Muscle of leg (tissue), 11 donors: Measurements from ENCODE around the gene POU5F1. TPM values are rescaled to one million over a fixed set of nuclear protein-coding genes. Genes with fewer than 3 reads are reported as not detected.
"Not testable (repeated sequence)": the region's sequence is repeated elsewhere in the genome, so short reads cannot be mapped to it uniquely, and the experiment has no call there.

Source experiments
- DNase-seq: peaks from one replicate; pipeline ENCODE4 v3.0.0; 2013
- H3K27ac ChIP-seq: one replicate; pipeline ENCODE4 v1.5.1; 2013; ENCODE audit warnings: mild to moderate bottlenecking, low read length, control low read depth
- H3K27me3 ChIP-seq: one replicate; pipeline ENCODE4 v1.6.1; 2013; ENCODE audit warnings: low read length; ENCODE audit not compliant: control insufficient read depth, insufficient read depth
- H3K36me3 ChIP-seq: one replicate; pipeline ENCODE4 v1.6.1; 2013; ENCODE audit warnings: low read length; ENCODE audit not compliant: control insufficient read depth, insufficient read depth
- H3K4me1 ChIP-seq: one replicate; pipeline ENCODE4 v1.6.1; 2013; ENCODE audit warnings: low read length; ENCODE audit not compliant: control insufficient read depth, insufficient read depth
- H3K4me3 ChIP-seq: one replicate; pipeline ENCODE4 v1.5.1; 2013; ENCODE audit warnings: low read length, control low read depth
- H3K9me3 ChIP-seq: replicated peaks from 2 replicates; pipeline ENCODE4 v1.6.1; 2013; ENCODE audit warnings: low read depth, low read length; ENCODE audit not compliant: control insufficient read depth
- WGBS: methylation state at CpG from one replicate; pipeline ENCODE4 v1.1.5; 2013; ENCODE audit warnings: missing lambda C conversion rate; ENCODE audit not compliant: insufficient coverage; 5-methylcytosine and 5-hydroxymethylcytosine counted together
- polyA plus RNA-seq, 8 donors: library from polyadenylated mRNA; unstranded; fragments of 120-200 nt; gene quantifications; one replicate each; pipeline versions ENCODE4 v1.2.1 to v1.2.3, GENCODE V29; 2013; ENCODE audit warnings: inconsistent platforms in 1 of 8, low replicate concordance in 1 of 8; ENCODE audit not compliant: insufficient read length in 8 of 8, insufficient read depth in 1 of 8
- total RNA-seq: library from RNA; stranded (reverse); fragments of 120-200 nt; gene quantifications from one replicate; pipeline ENCODE4 v1.2.4, GENCODE V29; 2013

The POU5F1 gene
- total and polyA plus RNA-seq, 9 donors = 0.13 to 1.3 (median 0.44) TPM

DNA sequence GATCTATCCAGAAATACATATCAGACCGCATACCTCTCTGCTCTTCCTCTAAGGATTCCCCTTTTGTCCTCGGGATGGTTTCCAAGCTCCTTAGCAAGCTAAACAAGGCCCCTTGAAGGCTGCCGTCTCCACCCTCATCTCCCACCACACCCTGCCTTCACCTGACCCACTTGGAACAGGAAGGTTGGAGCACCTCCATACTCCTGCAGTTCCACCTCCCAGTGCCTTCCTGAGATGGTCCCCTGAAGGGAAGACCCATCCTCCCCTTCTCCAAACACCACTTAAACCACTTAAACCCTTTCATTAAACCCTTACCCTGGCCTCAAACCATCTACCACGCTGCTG, 8.5 kb upstream of the POU5F1 start:
- no peaks in the 10 kb centered on the region for H3K36me3 ChIP-seq
- no peaks in the 10 kb centered on the region for H3K9me3 ChIP-seq
- no peak for DNase-seq
- no peak overlapping the region for H3K4me3 ChIP-seq
- no peak overlapping the region for H3K27ac ChIP-seq
- WGBS = 66% methylated on average over 4 of the region's 4 CpGs
- H3K4me1 ChIP-seq = peaks cover 13% of the 10 kb centered on the region
- no peaks in the 10 kb centered on the region for H3K27me3 ChIP-seq

DNA sequence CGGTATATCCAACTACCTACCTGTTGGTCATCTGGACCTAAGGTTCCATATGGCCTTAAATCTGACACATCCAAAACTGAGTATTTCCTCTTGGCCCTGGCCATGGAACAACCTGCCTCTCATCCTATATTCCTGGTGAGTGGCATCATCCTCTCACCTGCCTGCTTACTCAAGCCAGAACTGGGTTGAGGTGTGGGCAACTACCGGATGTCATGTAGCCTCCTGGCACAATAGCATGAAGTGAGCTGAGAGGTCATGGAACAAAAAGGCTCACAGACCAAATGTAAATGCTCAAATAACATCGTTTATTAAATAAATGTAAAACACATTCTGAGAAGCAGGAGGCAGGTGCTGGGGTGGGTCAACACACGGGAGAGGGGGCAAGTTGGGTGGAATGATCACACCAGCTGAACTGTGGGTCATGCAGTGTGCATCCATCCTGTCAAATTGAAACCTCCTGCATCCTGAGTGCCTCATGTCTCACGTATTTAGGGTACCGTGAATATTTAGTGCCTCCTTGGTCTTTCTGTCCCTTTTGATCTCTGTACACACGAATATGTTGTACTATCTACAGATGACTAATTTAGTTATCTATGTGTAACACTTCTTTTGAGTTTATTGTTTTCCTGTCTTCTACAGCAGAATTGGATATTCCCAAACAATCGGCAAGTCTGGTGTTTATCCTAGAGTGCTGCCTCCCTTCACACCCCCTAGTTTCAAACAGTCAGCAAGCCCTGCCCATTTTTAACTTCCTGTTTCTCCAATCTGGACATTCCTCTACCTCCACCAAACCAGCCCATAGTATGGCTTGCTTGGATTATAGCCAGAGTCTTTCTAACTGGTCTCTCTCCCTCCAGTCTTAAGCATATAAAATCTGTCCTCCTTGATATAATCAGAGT, 7.9 kb upstream of the POU5F1 start:
- WGBS = 49% methylated on average over 3 of the region's 8 CpGs
- H3K36me3 ChIP-seq = no peaks in the 10 kb centered on the region
- no peak for DNase-seq
- no peaks in the 10 kb centered on the region for H3K27me3 ChIP-seq
- peaks cover 13% of the 10 kb centered on the region for H3K4me1 ChIP-seq
- H3K9me3 ChIP-seq = no peaks in the 10 kb centered on the region
- no peak overlapping the region for H3K27ac ChIP-seq
- no peak overlapping the region for H3K4me3 ChIP-seq

DNA sequence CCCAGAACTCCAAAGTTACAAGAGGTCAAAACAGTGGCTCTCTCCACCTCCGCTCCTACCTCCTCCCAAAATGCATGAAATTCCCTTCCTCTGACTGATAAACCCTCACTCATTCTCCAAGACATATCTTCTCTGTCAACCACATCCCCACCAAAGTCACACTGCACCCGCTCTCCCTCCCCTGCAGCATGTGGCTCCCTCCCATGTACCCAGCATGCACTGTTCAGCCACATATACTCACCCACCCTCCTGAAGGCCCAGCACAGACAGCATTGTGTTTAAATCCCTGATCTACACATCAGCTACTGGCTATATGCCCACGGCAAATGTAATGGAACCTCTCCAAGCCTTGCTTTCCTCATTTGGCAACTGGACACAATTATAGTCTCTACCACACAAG, 5.5 kb upstream of the POU5F1 start:
- Histone ChIP-seq H3K36me3 (no peaks in the 10 kb centered on the region), H3K9me3 (no peaks in the 10 kb centered on the region), H3K4me3 (no peak overlapping the region), H3K4me1 (peaks cover 13% of the 10 kb centered on the region), H3K27ac (peak overlapping the region; percentile 29), H3K27me3 (peaks cover 3% of the 10 kb centered on the region)
- DNase-seq = peak; percentile 61
- whole genome bisulfite sequencing = 75% methylated on average over 2 of the region's 3 CpGs

DNA sequence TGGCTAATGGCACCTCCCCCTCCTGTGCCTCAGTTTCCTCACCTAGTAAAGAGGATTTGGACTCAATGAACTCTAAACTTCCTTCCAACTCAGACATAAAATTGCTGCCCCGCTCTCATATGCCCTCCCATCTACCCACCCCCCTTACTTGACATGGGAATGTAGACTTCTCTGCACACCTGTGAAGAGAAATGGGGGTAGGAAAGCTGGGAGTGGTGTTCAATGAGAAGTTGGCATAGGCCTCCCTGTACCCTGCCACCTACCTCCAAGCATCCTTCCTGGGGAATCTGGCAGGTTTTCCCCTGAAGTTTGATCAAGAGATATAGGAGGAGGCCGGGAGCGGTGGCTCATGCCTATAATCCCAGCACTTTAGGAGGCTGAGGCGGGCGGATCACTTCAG, 3.9 kb upstream of the POU5F1 start:
- Histone ChIP-seq H3K4me1 (peaks cover 13% of the 10 kb centered on the region), H3K27me3 (peaks cover 10% of the 10 kb centered on the region), H3K27ac (no peak overlapping the region), H3K9me3 (no peaks in the 10 kb centered on the region), H3K36me3 (no peaks in the 10 kb centered on the region), H3K4me3 (no peak overlapping the region)
- 88% methylated on average over 3 of the region's 5 CpGs for WGBS
- DNase-seq = no peak

DNA sequence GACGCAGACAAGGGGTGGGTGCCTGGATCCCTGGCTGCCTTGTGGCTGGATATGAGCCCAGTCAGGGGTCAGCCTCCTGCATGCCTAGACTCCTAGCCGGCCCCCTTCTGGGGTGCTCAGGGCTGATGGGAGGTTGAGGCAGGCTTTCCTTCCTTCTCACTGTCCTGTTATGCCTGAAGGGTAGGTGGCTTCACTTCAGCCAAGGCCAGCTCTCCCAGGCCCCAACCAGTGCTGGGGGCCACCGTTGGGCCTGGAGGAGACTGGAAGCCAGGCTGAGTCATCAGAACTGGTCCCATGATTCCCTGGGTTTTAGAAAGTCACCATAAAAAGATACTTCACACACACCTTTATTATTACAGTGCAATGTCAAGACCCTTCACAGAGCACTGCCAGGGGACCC, 2.9 kb upstream of the POU5F1 start:
- Histone ChIP-seq H3K36me3 (no peaks in the 10 kb centered on the region), H3K27ac (no peak overlapping the region), H3K27me3 (peaks cover 10% of the 10 kb centered on the region), H3K4me1 (peaks cover 13% of the 10 kb centered on the region), H3K9me3 (no peaks in the 10 kb centered on the region), H3K4me3 (no peak overlapping the region)
- WGBS = 72% methylated on average over 3 of the region's 3 CpGs
- no peak for DNase-seq

DNA sequence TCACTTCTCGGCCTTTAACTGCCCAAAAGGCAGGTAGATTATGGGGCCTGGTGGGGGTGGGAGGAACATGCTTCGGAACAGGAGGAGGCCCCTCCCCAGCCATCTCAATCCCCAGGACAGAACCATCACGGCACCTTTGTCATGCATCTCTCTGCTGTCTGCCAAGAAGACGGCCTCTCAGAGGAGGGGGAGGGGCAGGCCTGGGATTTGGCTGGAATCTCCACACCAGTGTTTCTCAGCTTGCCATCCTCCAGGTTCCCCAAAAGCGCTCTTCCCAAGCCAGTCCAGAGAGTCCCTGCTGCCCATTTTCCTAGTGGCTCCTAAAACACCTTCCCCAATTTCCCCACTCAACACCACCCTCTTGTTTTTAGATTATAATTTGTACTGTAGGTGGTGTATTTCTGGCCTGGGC, 2.5 kb upstream of the POU5F1 start:
- Histone ChIP-seq H3K9me3 (no peaks in the 10 kb centered on the region), H3K27me3 (peaks cover 10% of the 10 kb centered on the region), H3K36me3 (no peaks in the 10 kb centered on the region), H3K4me3 (no peak overlapping the region), H3K27ac (no peak overlapping the region), H3K4me1 (peaks cover 13% of the 10 kb centered on the region)
- no peak for DNase-seq
- 50% methylated on average over 2 of the region's 5 CpGs for WGBS

DNA sequence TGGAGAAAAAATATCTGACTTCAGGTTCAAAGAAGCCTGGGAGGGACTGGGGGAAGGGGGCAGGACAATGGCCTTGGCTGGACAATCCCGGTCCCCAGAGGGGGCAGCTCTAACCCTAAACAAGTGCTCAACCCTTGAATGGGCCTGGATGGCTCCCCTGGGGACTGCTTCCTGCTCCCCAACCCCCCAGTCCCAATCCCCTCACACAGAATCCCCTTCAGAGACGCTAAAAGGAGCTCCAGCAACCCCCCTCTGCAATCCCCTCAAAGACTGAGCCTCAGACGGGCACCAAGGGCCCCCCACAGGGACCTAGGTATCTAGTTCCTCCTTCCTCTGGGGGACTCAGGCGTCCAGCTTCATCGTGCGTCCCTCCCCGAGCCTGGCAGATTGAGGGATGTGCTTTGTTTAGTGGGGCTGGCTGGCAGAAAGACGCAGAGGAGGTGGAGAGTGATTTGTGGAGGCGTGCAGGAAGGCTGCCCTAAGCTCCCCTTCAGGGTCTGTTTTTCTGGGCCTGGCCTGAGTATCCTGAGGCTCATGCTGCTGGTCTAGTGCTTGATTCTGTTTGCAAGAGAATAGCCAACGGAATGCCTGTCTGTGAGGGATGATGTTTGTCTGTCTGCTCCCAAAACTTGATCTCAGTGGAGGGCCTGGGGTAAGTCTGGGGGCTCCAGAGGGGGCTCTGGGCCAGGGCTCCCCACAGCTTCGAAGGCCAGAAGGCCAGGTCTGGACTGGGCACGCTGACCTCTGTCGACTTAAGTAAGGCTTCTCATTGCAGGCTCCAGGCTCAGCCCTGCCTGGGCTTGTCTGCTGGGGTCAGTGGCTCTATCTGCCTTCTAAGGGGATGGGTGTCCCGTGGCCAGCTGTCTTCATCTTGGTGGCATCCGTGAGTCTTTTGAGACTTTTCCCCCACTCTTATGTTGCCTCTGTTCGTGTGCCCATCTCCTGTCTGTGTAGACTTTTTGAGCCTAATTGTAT, 1.7 kb upstream of the POU5F1 start:
- Histone ChIP-seq H3K4me3 (no peak overlapping the region), H3K27ac (no peak overlapping the region), H3K36me3 (no peaks in the 10 kb centered on the region), H3K9me3 (no peaks in the 10 kb centered on the region), H3K4me1 (peaks cover 13% of the 10 kb centered on the region), H3K27me3 (peaks cover 10% of the 10 kb centered on the region)
- DNase-seq = no peak
- WGBS = 35% methylated on average over 12 of the region's 16 CpGs

DNA sequence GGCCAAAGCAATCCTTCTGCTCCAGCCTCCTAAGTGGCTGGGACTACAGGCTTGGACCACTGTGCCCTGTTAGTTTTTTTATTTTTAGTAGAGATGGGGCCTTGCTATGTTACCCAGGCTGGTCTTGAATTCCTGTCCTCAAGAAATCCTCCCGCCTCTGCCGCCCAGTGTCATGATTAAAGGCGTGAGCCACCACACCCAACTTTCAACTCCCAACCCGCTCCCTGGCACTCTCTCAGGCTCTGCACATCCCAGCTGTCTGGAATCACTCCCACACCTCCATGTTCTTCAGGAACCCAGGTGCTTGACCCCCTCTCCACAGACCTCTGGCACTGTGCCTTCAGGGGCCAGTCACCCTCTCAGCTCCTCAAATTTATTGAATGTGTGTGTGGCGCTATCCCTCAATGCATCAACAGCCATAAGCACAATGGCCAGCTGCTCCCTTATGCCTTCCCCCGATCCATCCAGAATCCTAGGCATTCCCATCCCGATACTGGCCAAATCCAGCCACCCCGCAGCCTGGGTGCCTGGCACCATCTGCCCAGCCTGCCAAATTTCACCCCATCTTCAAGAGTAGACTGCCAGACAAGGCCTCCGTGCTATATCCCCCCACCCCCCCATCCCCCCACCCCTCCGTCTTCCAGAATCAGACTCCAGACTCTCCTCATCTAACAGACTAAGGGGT, 647 bp upstream of the POU5F1 start:
- DNase-seq = no peak
- Histone ChIP-seq H3K4me3 (no peak overlapping the region), H3K36me3 (no peaks in the 10 kb centered on the region), H3K4me1 (peaks cover 13% of the 10 kb centered on the region), H3K27me3 (peaks cover 10% of the 10 kb centered on the region), H3K27ac (no peak overlapping the region), H3K9me3 (no peaks in the 10 kb centered on the region)
- WGBS = 71% methylated on average over 7 of the region's 10 CpGs

DNA sequence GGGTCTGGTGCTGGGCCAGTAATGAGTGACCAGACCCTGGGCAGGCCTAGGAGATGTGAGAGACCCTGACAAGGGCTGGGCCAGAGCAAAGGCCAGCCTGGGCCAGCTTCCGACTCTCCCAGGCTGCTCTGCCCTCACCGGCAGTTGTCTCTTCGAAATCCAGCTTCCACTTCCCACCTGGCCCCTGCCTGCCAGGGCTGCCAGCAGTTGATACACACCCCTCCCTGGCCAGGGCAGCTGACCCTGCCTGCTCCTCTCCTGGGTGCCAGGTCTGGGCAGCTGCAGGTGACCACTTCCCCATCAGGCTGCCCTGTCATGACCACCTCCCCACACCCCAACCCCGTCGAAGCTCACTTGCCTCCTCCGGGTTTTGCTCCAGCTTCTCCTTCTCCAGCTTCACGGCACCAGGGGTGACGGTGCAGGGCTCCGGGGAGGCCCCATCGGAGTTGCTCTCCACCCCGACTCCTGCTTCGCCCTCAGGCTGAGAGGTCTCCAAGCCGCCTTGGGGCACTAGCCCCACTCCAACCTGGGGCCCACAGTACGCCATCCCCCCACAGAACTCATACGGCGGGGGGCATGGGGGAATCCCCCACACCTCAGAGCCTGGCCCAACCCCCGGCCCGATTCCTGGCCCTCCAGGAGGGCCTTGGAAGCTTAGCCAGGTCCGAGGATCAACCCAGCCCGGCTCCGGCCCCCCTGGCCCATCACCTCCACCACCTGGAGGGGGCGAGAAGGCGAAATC, 453 bp downstream of the POU5F1 start:
- H3K9me3 ChIP-seq, H3K36me3 ChIP-seq, DNase-seq, H3K27ac ChIP-seq, H3K4me1 ChIP-seq, H3K27me3 ChIP-seq, H3K4me3 ChIP-seq: not testable (repeated sequence)
- 41% methylated on average over 17 of the region's 23 CpGs for WGBS
